HK-2 (cell line): ENCODE data around the gene WSCD2.
A peak's percentile ranks its signal among the peaks of the same experiment; 100 is the strongest.

Experiments
- DNase-seq: peaks from one replicate; pipeline ENCODE4 v3.0.0-alpha.2; 2018; ENCODE audit not compliant: unreplicated experiment

Gene WSCD2

DNA sequence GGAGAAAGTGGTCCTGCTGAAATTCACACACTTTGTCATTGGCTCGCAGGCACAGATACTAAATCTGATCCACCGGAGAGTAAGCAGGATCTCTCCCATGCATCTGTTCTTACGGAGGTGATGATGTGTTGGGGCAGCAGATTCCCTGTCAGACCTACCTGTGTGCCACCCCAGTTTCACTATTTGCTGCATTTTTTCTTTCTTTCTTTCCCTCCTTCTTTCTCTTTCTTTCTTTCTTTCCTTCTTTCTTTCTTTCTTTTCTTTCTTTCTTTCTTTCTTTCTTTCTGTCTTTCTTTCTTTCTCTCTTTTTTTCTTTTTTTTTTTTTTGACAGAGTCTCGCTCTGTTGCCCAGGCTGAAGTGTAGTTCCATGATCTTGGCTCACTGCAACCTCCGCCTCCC, 37.4 kb downstream of the WSCD2 start:
- no peak for DNase-seq

DNA sequence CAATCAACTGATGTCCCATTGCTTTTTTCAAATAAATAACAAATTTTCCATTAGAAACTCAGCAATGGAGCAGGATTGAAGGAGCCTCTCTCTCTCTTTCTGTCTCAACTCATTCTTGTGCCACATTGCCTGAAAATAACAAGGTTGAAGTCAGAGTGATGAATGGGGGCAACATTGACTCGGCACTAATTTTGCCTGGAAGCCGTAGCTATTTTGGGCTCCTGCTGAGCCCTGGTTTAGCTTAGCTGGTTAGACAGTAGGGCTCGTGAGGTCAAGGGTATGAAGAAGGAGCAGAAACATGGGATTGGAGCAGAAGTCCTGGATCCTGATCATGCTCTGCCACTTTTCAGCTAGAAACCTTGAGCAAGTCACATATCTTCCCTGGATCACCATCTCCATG, 38.9 kb downstream of the WSCD2 start:
- no peak for DNase-seq

- DNase-seq = no peak
Observed at GRCh38 chr12:108169708-108170107, 40.6 kb downstream of the WSCD2 start.

DNA sequence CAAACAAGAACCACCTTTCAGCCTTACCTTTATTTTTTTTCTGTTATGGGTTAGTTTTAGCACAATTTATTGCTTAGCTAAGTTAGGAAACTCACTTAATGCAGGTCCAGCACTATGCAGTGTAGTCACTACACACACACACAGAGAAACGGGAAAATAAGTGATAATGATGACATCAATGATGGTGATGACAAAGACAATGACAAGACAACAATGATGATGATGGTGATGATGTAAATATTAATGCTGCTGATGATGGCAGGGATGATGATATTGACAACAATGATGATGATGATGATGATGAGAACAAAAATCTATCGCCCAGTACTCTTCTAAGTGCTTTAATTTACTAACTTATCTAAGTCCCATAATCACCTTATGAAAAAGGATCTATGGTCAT, 41.1 kb downstream of the WSCD2 start:
- DNase-seq = no peak

GRCh38 chr12:108172033-108172432, 42.9 kb downstream of the WSCD2 start:
- no peak for DNase-seq

DNA sequence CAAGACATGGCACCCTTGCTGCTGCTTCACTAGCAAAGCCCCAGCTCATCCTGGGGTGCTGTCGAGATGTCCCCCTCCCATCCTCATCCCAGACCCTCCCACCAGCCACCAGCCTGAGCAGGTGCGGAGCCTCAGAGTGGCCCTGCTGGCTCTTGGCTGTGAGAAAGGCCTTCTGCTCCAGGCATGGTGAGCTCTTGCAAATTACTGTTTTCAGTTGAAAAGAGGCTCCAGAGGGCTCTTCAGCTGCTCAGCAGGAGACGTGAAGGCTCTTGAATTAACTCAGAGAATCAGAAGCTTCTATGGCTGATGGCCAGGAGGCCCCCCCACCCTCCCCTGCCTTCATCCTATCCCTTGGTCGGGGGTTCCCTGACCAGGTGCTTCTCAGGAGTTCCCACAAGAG, 44.1 kb downstream of the WSCD2 start:
- no peak for DNase-seq

- no peak for DNase-seq
Observed at GRCh38 chr12:108173892-108174291, 44.8 kb downstream of the WSCD2 start.

- no peak for DNase-seq
Observed at GRCh38 chr12:108174641-108175040, 45.6 kb downstream of the WSCD2 start.

DNA sequence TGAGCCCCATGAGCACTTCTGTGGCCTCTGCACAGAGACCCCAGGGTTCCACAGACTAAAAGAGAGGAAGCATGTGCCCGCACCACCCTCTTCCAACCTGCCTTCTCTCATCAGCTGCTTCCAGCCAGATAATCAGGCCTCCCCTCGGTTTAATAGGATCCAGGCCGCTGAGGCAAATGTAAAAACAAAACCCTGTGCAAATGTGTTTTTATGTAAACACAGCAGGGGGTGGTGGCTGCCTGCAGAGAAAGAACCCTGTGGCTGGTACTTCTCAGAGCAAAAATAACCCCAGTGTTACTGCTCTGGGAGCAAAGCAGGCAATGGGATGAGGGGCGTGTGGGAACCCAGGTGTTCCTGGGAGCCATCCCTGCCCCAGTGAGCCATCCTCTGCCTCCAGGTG, 46.2 kb downstream of the WSCD2 start:
- DNase-seq = no peak

GRCh38 chr12:108176292-108176691, 47.2 kb downstream of the WSCD2 start:
- DNase-seq = no peak

GRCh38 chr12:108177131-108177530, 48.0 kb downstream of the WSCD2 start:
- no peak for DNase-seq

GRCh38 chr12:108179305-108179704, 50.2 kb downstream of the WSCD2 start:
- no peak for DNase-seq

GRCh38 chr12:108180255-108181094, 51.4 kb downstream of the WSCD2 start:
- DNase-seq = no peak

GRCh38 chr12:108181095-108181454, 52.0 kb downstream of the WSCD2 start:
- no peak for DNase-seq

GRCh38 chr12:108182096-108182495, 53.0 kb downstream of the WSCD2 start:
- no peak for DNase-seq

DNA sequence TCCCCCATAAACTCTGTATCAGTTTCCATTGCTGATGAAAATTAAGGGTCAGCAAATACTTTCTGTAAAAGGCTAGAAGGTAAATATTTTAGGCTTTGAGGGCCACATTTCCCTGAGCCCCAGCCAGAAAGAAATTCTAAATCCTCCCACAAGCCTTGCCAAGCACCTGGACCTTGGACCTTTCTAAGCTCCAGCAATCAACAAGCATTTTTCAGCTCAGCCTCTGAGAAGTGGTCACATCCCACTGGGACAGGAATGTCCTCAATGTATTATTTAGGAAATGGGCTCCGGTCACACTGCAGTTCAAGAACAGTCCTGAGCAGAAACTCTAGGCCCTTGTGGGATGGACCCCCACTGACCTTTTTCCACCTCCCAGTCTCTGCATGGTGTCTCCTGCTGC, 55.9 kb downstream of the WSCD2 start:
- DNase-seq = no peak

DNA sequence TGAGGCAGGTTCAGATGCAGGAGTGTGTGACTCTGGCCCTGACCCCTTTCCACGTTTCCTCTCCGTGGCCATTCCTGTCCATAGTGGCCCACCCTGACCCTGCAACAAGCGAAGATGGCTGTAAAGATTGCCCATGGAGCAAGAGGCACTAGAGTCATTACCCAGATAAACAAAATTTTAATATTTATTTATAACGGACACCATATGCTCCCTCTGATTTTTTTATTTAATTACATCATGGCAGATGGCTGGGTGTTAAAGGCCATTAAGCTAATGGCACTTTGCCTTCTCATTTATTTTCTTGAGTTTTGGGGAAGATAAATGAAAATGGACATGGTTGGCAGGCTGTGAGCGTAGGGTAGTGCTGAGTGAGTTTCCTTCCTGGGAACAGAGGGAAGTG, 58.7 kb downstream of the WSCD2 start:
- DNase-seq = no peak

GRCh38 chr12:108190529-108190928, 61.4 kb downstream of the WSCD2 start:
- no peak for DNase-seq

DNA sequence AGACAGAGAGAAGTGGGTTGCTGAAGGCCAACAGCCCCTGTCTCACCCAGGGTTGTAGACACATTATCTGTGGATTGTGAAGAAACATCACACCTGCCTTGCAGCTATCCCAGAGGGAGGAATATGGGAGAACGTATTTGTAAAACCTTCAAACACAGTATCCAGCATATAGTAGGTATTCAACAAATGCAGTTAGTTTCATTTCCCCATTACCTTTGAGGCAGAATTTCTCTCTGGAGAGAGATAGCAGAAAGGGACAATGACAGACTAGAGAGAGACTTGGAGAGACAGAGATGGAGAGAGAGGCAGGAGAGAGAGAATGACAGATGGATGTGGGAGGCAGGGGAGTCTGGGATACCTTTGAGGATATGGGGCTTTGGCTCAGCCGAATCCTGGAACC, 62.0 kb downstream of the WSCD2 start:
- DNase-seq = no peak

GRCh38 chr12:108191938-108192337, 62.9 kb downstream of the WSCD2 start:
- DNase-seq = no peak

DNA sequence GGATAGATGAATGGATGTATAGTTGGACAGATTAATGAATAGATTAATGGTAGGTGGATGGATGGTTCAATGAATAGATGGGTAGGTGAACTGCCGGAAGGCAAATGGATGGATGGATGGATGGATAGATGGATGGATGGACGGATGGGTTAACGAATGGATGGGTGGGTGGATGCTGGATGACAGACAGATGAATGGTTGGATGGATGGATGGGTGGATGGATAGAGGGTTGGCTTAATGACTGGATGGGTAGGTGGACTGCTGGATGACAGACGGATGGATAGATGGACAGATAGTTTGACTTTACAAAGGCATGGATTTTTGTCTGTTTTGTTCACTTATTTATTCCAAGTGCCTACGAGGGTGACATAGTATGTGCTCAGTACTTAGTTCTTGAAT, 64.4 kb downstream of the WSCD2 start:
- DNase-seq = no peak

- DNase-seq = peak; percentile 21
Observed at GRCh38 chr12:108193917-108194316, 64.8 kb downstream of the WSCD2 start.

DNA sequence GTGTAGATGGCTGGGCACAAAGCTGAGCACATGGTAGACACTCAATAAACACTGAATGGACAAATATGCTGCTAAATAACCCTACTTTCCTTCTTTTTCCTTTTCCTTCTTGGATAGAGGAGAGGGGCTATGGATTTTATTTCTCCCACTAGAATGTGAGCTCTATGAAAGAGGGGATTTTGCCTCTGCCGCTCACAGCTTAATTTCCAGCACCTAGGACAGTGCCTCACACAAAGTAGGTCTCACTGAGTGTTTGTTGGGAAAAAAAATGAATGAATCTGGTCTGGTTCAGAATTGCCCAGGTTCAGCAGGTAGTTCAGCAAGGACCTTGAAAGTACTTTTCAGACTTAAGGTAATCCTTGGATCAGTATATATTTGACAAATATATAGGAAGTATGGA, 65.5 kb downstream of the WSCD2 start:
- DNase-seq = no peak

GRCh38 chr12:108196319-108196718, 67.2 kb downstream of the WSCD2 start:
- no peak for DNase-seq
